ENCODE measurements around the gene RASSF8. TPM values are rescaled to one million over a fixed set of nuclear protein-coding genes. Genes with fewer than 3 reads are reported as not detected.

Gene RASSF8
- total RNA-seq, 1 experiment from 2014 or later: 22.4 TPM

DNA sequence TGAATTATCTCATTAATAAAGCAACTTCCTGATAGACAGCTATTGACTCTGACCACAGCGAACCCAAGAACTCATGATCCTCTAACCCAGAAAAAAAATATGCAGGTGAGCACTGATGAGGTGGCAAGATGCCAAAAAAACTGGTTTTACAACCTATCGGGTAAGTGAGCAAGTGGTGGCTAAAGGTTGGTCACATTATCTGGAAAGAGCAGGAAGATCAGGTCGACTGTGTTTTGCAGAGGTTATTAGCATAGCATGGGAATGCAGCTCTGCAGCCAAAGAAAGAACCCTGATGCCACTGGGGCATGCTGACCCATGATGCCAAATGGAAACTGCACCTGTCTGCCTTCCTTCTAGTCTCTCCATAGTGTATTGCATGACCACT is 142.9 kb downstream of the RASSF8 start:
- DNase-seq: no peak
- Histone ChIP-seq H3K4me3 (no peak overlapping the region), H3K27ac (no peak overlapping the region), H3K36me3 (no peaks in the 10 kb centered on the region), H3K4me1 (no peaks in the 10 kb centered on the region), H3K27me3 (no peaks in the 10 kb centered on the region), H3K9me3 (replicated peaks) (no peaks in the 10 kb centered on the region)

DNA sequence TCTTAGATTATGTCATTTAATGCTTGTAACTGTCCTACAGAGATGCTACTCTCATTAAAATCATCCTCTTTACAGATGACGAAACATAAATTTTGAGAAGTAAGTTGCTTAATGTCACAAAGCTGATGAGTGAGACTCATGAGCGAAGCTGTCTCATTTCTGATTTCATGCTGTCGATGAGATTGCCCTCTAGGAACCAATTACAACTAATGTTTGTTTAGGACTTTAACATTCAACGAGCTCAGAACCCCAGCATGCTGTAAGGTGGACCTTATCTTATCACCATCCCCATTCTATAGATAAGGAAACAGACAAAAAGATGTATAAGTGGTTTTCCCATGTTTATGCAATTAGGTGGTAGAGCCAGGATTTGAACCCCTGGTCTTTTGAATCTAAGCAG is 143.3 kb downstream of the RASSF8 start:
- H3K4me3 ChIP-seq: no peak overlapping the region
- H3K36me3 ChIP-seq: no peaks in the 10 kb centered on the region
- H3K9me3 ChIP-seq (replicated peaks): no peaks in the 10 kb centered on the region
- no peaks in the 10 kb centered on the region for H3K4me1 ChIP-seq
- H3K27me3 ChIP-seq: no peaks in the 10 kb centered on the region
- no peak for DNase-seq
- H3K27ac ChIP-seq: no peak overlapping the region

DNA sequence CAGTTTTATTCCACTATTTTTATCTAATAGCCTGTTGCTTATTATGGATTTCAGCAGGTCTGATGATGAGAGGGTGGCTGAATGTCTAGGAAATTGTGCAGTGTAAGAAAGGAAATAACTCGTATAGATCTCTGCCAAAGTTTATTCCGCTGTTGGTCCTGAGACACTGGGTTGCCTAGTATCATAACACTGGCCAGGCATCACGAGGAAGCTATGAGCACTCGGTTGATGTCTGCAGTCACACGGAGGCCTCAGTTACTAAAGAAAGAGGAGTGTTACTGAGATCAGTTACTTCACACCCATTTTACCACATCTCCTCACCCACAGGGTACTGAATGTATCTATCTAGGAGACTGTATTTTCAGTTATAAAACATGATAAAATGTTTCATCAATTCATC is 144.5 kb downstream of the RASSF8 start:
- DNase-seq: no peak
- Histone ChIP-seq H3K36me3 (no peaks in the 10 kb centered on the region), H3K27ac (no peak overlapping the region), H3K4me3 (no peak overlapping the region), H3K27me3 (no peaks in the 10 kb centered on the region), H3K9me3 (replicated peaks) (no peaks in the 10 kb centered on the region), H3K4me1 (no peaks in the 10 kb centered on the region)

DNA sequence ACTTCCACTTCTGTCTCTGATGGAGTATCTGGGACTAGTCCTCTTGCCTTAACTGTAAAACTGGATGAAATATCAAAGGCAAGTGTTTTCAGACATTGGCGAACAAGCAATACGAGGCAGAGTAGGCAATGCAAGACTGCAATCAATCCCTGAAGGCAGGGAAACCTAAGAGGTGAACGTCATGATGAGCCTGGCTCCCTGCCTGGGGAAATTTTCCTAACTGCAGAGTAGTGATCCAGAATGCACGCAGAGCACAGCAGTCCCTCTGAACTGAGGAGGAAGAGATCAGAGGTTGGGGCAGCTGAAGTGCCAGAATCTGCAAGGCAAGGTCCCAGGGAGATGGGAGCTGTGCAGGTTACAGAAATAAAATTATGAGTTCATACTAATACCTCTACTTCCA is 147.9 kb downstream of the RASSF8 start:
- H3K27ac ChIP-seq: no peak overlapping the region
- H3K36me3 ChIP-seq: no peaks in the 10 kb centered on the region
- H3K27me3 ChIP-seq: no peaks in the 10 kb centered on the region
- H3K4me3 ChIP-seq: no peak overlapping the region
- no peaks in the 10 kb centered on the region for H3K9me3 ChIP-seq (replicated peaks)
- no peak for DNase-seq
- H3K4me1 ChIP-seq: no peaks in the 10 kb centered on the region

- Histone ChIP-seq H3K4me1 (peaks cover 8% of the 10 kb centered on the region; the same call in 1 of the 2 replicates), H3K27ac (no peak overlapping the region), H3K27me3 (no peaks in the 10 kb centered on the region), H3K9me3 (replicated peaks) (no peaks in the 10 kb centered on the region), H3K36me3 (no peaks in the 10 kb centered on the region), H3K4me3 (no peak overlapping the region)
- no peak for DNase-seq
Measured at GRCh38 chr12:26108915-26109314, 150.4 kb downstream of the RASSF8 start.

DNA sequence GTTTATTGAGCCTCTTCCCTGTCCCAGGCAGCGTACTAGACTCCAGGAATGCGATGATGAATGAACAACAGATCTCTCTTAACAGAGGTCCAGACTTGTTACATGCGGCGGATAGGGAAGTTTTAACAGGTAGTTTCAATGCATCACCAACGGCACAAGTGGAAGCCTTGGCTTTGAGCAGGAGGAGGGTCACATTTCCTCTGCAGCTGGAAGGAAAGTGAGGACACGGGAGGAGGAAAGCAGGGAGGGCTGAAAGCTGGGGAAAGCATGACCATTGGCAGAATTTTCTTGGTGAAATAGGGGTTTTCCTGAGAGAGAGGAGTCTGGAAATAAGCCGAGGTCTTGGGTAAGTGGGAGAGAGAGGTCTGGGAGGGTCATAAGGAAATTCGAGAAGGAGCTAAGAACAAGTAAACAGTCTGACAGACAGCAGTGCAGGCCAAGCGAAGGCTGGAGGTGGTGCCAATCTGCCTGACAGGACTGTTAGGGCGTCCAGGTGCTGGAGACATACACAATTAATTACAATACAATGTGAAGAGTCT is 150.9 kb downstream of the RASSF8 start:
- Histone ChIP-seq H3K27me3 (no peaks in the 10 kb centered on the region), H3K9me3 (replicated peaks) (no peaks in the 10 kb centered on the region), H3K27ac (no peak overlapping the region), H3K36me3 (no peaks in the 10 kb centered on the region), H3K4me3 (no peak overlapping the region), H3K4me1 (peaks cover 8% of the 10 kb centered on the region; the same call in 1 of the 2 replicates)
- DNase-seq: no peak

- H3K36me3 ChIP-seq: no peaks in the 10 kb centered on the region
- H3K27me3 ChIP-seq: no peaks in the 10 kb centered on the region
- peaks cover 8% of the 10 kb centered on the region; the same call in 1 of the 2 replicates for H3K4me1 ChIP-seq
- H3K9me3 ChIP-seq (replicated peaks): no peaks in the 10 kb centered on the region
- no peak overlapping the region for H3K4me3 ChIP-seq
- no peak overlapping the region for H3K27ac ChIP-seq
- no peak for DNase-seq
Measured at GRCh38 chr12:26112232-26112631, 153.8 kb downstream of the RASSF8 start.

GRCh38 chr12:26112703-26113147 is 154.2 kb downstream of the RASSF8 start:
- peaks cover 8% of the 10 kb centered on the region; the same call in 1 of the 2 replicates for H3K4me1 ChIP-seq
- peak in 1 of 2 experiments; percentile 33 for DNase-seq
- no peaks in the 10 kb centered on the region for H3K9me3 ChIP-seq (replicated peaks)
- peak overlapping the region; percentile 69 for H3K4me3 ChIP-seq
- no peak overlapping the region; the same call in 1 of the 2 replicates for H3K27ac ChIP-seq
- no peaks in the 10 kb centered on the region for H3K27me3 ChIP-seq
- H3K36me3 ChIP-seq: no peaks in the 10 kb centered on the region

DNA sequence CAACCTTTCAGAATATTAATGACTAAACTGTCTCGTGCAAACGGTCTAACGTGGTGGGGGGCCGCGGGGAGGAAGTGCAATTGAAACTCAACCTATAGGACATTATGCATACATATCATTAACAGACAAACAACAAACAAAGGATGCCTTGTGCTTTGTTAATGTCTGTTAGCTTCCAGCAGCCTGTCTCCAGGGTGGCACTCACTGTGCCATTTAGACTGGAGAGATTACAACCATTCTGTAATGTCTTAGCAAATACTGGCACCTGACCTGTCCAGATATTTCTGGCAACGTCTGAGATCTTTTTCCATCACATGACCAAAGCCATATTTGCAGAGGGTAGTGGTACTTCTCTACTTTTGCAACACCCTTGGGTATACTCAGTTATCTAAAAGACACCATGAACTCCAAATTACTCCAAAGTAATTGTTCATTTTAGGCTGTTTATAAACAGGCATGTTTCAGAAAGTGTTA is 154.7 kb downstream of the RASSF8 start:
- DNase-seq: peak in 1 of 2 experiments; percentile 36
- Histone ChIP-seq H3K9me3 (replicated peaks) (no peaks in the 10 kb centered on the region), H3K4me1 (peaks cover 8% of the 10 kb centered on the region; the same call in 1 of the 2 replicates), H3K27me3 (no peaks in the 10 kb centered on the region), H3K4me3 (peak overlapping the region; percentile 69), H3K36me3 (no peaks in the 10 kb centered on the region), H3K27ac (peak overlapping the region; percentile 86)

- Histone ChIP-seq H3K4me1 (peaks cover 8% of the 10 kb centered on the region; the same call in 1 of the 2 replicates), H3K27me3 (no peaks in the 10 kb centered on the region), H3K27ac (peak overlapping the region; percentile 86), H3K36me3 (no peaks in the 10 kb centered on the region), H3K4me3 (peak overlapping the region; percentile 69), H3K9me3 (replicated peaks) (no peaks in the 10 kb centered on the region)
- peak; percentile 91 to 92 for DNase-seq
Measured at GRCh38 chr12:26113853-26114719, 155.6 kb downstream of the RASSF8 start.

- H3K36me3 ChIP-seq: no peaks in the 10 kb centered on the region
- peak overlapping the region; percentile 86; the same call in 1 of the 2 replicates for H3K27ac ChIP-seq
- no peaks in the 10 kb centered on the region for H3K27me3 ChIP-seq
- peaks cover 8% of the 10 kb centered on the region; the same call in 1 of the 2 replicates for H3K4me1 ChIP-seq
- H3K9me3 ChIP-seq (replicated peaks): no peaks in the 10 kb centered on the region
- DNase-seq: no peak
- H3K4me3 ChIP-seq: peak overlapping the region; percentile 69
Measured at GRCh38 chr12:26114720-26115401, 156.4 kb downstream of the RASSF8 start.

DNA sequence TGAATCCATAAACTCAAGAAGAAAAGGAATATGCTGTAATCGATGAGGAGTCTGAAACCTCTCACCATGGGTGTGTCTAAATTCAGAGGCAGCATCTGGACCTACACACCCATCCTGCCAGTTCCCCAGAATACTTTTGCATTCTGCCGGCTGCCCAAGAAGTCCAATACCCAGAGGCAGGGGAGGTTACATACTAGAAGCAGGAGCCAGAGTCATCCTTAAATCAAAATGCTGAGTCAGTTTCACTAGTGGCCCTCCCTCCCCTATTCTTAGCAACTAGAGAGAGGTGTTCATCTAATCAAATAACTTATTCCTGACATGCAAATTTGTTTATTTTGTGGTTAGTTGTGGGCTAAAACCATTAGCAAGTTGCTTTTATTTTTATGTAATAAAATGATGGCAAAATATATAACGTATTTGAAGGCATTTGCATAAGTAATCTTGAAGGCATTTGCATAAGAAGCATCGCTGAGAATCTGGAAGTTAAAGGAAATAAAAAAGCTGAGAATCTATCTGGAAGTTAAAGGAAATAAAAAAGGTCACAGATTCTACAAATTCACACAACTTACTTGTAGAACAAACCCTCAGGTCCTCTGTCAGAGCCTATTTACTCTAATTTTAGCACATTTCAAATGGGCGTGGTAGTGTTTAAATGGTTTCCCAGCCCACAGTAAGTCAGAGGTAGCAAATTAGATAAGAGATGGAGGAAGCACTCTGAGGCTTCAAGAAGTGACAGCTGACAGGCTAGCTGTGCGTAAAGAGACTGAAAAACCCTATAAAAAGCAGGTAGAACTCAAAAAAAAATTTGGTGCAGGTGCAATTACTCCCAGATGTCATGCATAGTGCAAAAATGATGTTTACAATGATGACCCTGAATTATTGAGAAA is 158.6 kb downstream of the RASSF8 start:
- no peak for DNase-seq
- Histone ChIP-seq H3K27ac (no peak overlapping the region), H3K36me3 (no peaks in the 10 kb centered on the region), H3K27me3 (no peaks in the 10 kb centered on the region), H3K4me3 (no peak overlapping the region), H3K9me3 (replicated peaks) (no peaks in the 10 kb centered on the region), H3K4me1 (peaks cover 7% of the 10 kb centered on the region; the same call in 1 of the 2 replicates)

GRCh38 chr12:26118308-26118707 is 159.8 kb downstream of the RASSF8 start:
- H3K9me3 ChIP-seq (replicated peaks): no peaks in the 10 kb centered on the region
- no peaks in the 10 kb centered on the region for H3K36me3 ChIP-seq
- DNase-seq: no peak
- H3K4me1 ChIP-seq: 0 out of 2 replicates have a peak, but pooled peaks cover under 1% of the 10 kb centered on the region
- no peaks in the 10 kb centered on the region for H3K27me3 ChIP-seq
- no peak overlapping the region for H3K27ac ChIP-seq
- H3K4me3 ChIP-seq: no peak overlapping the region

All from SJCRH30 (cell line).